Neural crest cell (in vitro differentiated cells): Measurements from ENCODE around the gene CD276. TPM values are rescaled to one million over a fixed set of nuclear protein-coding genes. Genes with fewer than 3 reads are reported as not detected.

Experiments
- DNase-seq: peaks from one replicate; pipeline ENCODE4 v3.0.0; 2021; ENCODE audit warnings: low read depth, mixed read lengths, low spot score
- H3K27ac Mint-ChIP-seq: one replicate; pipeline ENCODE4 v1.8.0; 2021; ENCODE audit warnings: mild to moderate bottlenecking, mixed read lengths; ENCODE audit not compliant: unreplicated experiment
- H3K27me3 Mint-ChIP-seq: 2 replicates; pipeline ENCODE4 v1.8.0; 2021; ENCODE audit warnings: low read depth, mild to moderate bottlenecking, mixed read lengths
- H3K36me3 Mint-ChIP-seq: 2 replicates; pipeline ENCODE4 v1.8.0; 2021; ENCODE audit warnings: low read depth, mild to moderate bottlenecking, mixed read lengths
- H3K4me1 Mint-ChIP-seq: 2 replicates; pipeline ENCODE4 v1.8.0; 2021; ENCODE audit warnings: mixed read lengths
- H3K4me3 Mint-ChIP-seq: one replicate; pipeline ENCODE4 v1.8.0; 2021; ENCODE audit warnings: mild to moderate bottlenecking, mixed read lengths
- H3K9me3 Mint-ChIP-seq: 2 replicates; pipeline ENCODE4 v1.8.0; 2021; ENCODE audit warnings: mixed read lengths
- total RNA-seq: library from RNA; stranded (reverse); gene quantifications from 2 replicates; pipeline ENCODE4 v1.2.1, GENCODE V29; 2021
- TF ChIP-seq, protein P1 (sequence below): fragments of 200-600 bp; sonication (generic); conservative IDR thresholded peaks from 2 replicates; pipeline ENCODE4 v1.5.0; 2021; ENCODE audit warnings: antibody characterized with exemption, mild to moderate bottlenecking

Gene CD276
- total RNA-seq, 1 donor from 2014 or later: 199 TPM

DNA sequence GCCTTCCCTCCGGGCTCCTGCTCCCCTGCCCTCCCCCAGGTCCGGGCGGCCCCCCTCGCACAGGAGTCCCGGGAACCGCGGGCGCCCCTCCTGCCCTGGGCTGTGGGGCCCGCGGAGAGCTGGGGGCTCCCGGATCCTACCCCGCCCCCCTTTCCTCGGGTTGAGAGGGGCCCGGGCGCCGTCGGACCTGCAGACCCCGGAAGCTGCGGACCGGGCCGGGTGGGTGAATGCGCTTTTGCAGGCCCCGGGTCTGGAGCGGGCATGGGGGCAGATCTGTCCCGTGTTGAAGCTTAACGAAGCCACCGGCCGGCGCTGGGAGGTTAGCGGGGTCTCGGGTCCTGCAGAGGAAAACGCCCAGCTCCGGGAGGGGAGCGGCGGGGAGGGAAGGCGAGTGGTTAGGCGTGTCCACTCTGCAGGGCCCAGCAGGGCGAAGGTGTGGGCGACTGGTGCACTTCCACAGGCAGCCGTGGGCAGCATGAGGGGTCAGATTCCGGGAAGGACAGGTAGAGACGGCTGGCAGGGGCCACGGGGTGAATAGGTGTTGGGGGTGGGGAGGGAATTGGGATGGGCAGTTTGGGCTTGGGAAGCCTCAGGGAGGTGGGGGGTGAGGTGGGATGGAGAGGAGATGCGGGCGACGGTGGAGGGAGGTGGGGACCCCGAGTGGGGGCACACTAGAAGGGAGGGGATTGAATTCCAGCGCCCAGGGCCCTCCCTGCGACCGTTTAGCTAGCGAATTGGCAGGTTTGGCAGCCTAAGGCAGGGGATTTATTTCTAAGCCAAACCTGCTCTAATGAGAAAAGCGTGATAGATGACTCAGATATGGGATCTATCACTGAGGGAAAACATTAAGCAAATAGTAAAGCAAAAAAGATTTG is 635 bp downstream of the CD276 start:
- Mint-ChIP-seq H3K4me1 (peaks cover 34% of the 10 kb centered on the region), H3K9me3 (no peaks in the 10 kb centered on the region), H3K36me3 (no peaks in the 10 kb centered on the region), H3K27me3 (peaks cover 2% of the 10 kb centered on the region), H3K4me3 (peak overlapping the region; percentile 93), H3K27ac (peak overlapping the region; percentile 93)
- TF ChIP-seq, protein P1, sequence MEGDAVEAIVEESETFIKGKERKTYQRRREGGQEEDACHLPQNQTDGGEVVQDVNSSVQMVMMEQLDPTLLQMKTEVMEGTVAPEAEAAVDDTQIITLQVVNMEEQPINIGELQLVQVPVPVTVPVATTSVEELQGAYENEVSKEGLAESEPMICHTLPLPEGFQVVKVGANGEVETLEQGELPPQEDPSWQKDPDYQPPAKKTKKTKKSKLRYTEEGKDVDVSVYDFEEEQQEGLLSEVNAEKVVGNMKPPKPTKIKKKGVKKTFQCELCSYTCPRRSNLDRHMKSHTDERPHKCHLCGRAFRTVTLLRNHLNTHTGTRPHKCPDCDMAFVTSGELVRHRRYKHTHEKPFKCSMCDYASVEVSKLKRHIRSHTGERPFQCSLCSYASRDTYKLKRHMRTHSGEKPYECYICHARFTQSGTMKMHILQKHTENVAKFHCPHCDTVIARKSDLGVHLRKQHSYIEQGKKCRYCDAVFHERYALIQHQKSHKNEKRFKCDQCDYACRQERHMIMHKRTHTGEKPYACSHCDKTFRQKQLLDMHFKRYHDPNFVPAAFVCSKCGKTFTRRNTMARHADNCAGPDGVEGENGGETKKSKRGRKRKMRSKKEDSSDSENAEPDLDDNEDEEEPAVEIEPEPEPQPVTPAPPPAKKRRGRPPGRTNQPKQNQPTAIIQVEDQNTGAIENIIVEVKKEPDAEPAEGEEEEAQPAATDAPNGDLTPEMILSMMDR: no peak
- peak; percentile 32 for DNase-seq

GRCh38 chr15:73685981-73686380 is 1.8 kb downstream of the CD276 start:
- no peak overlapping the region for H3K27ac Mint-ChIP-seq
- peaks cover 2% of the 10 kb centered on the region for H3K27me3 Mint-ChIP-seq
- H3K36me3 Mint-ChIP-seq: no peaks in the 10 kb centered on the region

DNA sequence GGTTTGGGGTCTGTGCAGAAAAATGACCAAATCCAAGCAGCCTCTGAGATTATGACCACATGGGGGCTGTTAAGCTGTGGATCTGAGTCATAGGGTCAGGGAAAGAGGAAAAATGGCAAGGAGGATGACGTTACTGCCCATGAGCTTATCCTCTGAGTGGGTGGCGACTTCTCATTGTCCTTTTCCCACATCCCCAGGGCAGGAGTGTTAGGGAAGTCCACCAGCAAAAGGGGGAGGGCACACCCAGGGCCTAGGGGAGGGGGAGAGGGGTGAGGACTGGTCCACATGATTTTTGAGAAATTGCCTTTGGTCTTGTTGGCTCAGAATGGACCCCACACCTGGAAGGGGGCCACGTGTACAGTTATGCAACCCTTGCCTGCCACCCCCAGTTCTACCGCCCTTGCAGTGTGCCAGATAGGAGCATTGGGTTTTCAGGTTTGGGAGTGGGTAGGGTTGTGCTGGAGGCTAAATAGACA is 2.6 kb downstream of the CD276 start:
- peak overlapping the region; percentile 79 for H3K27ac Mint-ChIP-seq

More at GRCh38 chr15:73685981-73686380, 1.8 kb downstream of the CD276 start:
- H3K4me1 Mint-ChIP-seq: peaks cover 34% of the 10 kb centered on the region
- DNase-seq: no peak
- H3K9me3 Mint-ChIP-seq: no peaks in the 10 kb centered on the region
- peak overlapping the region; percentile 93 for H3K4me3 Mint-ChIP-seq
- TF ChIP-seq, protein P1: no peak

GRCh38 chr15:73687351-73687750 is 3.2 kb downstream of the CD276 start:
- TF ChIP-seq, protein P1: no peak
- no peaks in the 10 kb centered on the region for H3K9me3 Mint-ChIP-seq
- no peaks in the 10 kb centered on the region for H3K27me3 Mint-ChIP-seq
- no peak overlapping the region for H3K4me3 Mint-ChIP-seq
- H3K4me1 Mint-ChIP-seq: peaks cover 34% of the 10 kb centered on the region
- no peak overlapping the region for H3K27ac Mint-ChIP-seq
- no peak for DNase-seq
- H3K36me3 Mint-ChIP-seq: no peaks in the 10 kb centered on the region

More for the DNA sequence above, 2.6 kb downstream of the CD276 start:
- no peaks in the 10 kb centered on the region for H3K9me3 Mint-ChIP-seq
- peaks cover 34% of the 10 kb centered on the region for H3K4me1 Mint-ChIP-seq
- no peaks in the 10 kb centered on the region for H3K36me3 Mint-ChIP-seq
- peaks cover 2% of the 10 kb centered on the region for H3K27me3 Mint-ChIP-seq
- TF ChIP-seq, protein P1: no peak
- no peak for DNase-seq
- peak overlapping the region; percentile 93 for H3K4me3 Mint-ChIP-seq

GRCh38 chr15:73688455-73688854 is 4.3 kb downstream of the CD276 start:
- H3K27me3 Mint-ChIP-seq: no peaks in the 10 kb centered on the region
- TF ChIP-seq, protein P1: no peak
- no peaks in the 10 kb centered on the region for H3K9me3 Mint-ChIP-seq
- no peak overlapping the region for H3K27ac Mint-ChIP-seq
- DNase-seq: no peak
- no peaks in the 10 kb centered on the region for H3K36me3 Mint-ChIP-seq
- peak overlapping the region; percentile 17 for H3K4me3 Mint-ChIP-seq
- peaks cover 32% of the 10 kb centered on the region for H3K4me1 Mint-ChIP-seq
